GF-D8 (cell line): ENCODE data around the gene FARSB.
"Not testable (repeated sequence)": the region's sequence is repeated elsewhere in the genome, so short reads cannot be mapped to it uniquely, and the experiment has no call there.

Experiments
- DNase-seq: peaks from one replicate; lab custom pipeline; 2025; lab: John Stamatoyannopoulos, UW

The FARSB gene

GRCh38 chr2:222604749-222605515, 51.0 kb downstream of the FARSB start:
- DNase-seq = no peak

- DNase-seq = no peak
Observed at GRCh38 chr2:222603501-222603900, 52.4 kb downstream of the FARSB start.

DNA sequence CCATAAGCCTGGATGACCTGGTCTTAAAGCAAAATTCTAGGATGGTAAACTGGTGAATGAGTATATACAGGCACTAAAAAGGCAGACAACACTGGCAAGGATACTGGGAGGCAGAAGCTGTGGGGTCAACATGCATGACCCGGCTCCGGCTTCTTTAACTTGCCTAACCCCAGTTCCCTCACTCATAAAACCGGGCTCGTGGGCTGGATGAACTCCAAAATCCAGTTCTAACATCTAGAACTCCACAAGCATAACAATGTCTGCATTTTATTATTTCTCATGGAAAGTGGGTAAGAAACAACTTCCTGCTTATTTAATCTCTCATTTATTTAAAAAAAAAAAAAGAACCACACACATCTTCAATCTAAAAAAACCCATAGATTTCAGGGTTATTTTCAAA, 57.3 kb downstream of the FARSB start:
- no peak for DNase-seq

DNA sequence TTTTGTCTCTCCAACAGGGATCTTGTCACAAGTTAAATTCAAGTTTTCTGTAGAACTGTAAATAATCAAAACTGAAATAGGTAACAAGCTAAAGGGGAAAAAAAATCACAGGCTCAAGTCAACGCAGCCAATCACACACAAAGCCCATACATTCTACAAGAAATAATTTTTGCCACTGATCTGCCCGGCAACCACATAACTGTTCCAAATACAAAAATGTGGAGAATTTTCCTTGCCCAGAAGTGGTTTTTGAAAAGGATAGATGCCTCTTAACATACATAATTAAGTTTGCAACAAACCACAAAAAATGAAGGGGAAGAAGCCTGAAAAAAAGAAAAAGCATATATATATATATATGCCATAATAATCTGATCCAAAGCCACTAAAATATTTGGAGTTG, 60.3 kb downstream of the FARSB start:
- DNase-seq = no peak

DNA sequence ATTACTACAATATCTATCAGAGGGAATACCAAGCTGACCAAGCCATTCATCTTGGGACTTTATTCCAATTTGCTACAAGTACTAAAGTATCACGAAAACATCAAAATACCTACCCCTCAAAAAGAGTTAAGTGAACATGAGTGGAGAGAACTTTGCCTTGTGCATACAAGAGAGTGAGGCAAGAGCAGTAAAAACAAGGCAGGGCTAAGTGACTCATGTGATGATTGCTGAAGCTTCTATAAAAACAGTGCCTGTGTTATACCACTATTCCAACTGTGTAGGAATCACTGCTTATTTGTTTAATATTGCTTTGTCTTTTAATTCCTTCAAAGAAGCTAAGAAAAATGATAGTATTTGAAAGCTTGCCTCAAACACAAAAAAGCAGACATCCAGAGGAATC, 61.2 kb downstream of the FARSB start:
- DNase-seq = no peak

DNA sequence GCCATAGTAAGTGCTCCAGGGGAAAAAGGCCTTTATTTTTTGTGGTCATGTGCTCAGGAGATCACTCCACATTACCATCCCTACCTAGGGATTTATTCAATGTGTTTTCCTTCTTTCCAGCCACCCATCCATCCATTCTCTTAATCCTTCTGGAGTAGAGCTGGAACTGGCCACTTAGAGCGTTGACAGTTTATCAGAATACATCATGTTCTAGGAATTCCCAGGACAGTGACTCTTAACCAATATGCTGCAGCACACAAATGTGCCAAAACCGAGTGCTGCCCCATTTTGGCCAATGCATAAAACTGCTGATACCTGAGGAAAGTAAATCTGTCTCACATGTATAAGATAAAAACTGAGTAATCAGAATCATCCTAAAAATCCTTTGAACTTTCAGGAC, 63.7 kb downstream of the FARSB start:
- no peak for DNase-seq

- no peak for DNase-seq
Observed at GRCh38 chr2:222591661-222592060, 64.2 kb downstream of the FARSB start.

DNA sequence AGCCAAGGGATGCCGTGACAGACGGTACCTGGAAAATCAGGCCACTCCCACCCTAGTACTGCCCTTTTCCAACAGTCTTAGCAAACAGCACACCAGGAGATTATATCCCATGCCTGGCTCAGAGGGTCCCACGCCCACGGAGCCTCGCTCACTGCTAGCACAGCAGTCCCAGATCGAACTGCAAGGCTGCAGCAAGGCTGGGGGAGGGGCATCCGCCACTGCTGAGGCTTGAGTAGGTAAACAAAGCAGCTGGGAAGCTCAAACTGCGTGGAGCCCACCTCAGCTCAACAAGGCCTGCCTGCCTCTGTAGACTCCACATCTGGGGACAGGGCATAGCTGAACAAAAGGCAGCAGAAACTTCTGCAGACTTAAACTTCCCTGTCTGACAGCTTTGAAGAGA, 71.3 kb downstream of the FARSB start:
- not testable (repeated sequence) for DNase-seq

- DNase-seq = no peak
Observed at GRCh38 chr2:222582928-222583327, 73.0 kb downstream of the FARSB start.

- no peak for DNase-seq
Observed at GRCh38 chr2:222577341-222577740, 78.6 kb downstream of the FARSB start.

GRCh38 chr2:222576171-222577081, 79.5 kb downstream of the FARSB start:
- no peak for DNase-seq

DNA sequence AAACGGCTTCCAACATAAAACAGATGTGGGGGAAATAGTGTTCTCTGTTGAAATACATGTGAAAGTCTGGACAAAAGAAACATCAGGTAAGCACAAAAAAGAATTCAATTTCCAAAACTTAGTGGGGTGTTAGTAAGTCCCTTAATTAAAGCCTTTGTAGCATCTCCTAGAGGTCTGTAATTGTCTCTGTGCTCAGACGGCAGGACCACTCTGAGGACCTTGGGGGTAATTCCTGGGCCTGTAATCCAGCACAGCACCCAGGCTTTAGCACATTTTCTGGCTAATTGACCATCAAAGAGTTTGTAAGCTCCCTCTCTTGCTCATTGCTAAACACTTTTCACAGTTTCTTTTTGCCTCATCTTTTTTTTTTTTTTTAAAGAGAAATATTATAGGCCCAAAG, 80.3 kb downstream of the FARSB start:
- no peak for DNase-seq

DNA sequence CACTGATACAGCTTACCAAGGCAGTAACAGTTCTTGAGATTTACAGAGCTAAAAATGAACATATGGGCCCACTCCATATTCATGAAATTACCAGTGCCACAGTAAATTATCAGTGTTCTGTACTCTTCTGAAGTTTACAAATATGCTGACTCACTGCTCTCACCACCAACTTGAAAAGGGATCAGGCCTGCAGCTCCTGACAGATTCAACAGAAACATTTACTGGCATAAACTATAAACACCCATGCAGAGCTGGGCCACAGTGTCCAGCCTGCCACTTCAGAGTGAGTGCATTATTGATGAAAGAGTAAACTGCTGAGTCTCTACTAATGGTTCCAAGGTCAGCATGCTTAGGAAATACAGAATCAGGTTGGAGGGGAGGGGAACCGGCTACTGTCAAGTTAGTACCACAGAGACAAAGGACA, 83.1 kb downstream of the FARSB start:
- no peak for DNase-seq

DNA sequence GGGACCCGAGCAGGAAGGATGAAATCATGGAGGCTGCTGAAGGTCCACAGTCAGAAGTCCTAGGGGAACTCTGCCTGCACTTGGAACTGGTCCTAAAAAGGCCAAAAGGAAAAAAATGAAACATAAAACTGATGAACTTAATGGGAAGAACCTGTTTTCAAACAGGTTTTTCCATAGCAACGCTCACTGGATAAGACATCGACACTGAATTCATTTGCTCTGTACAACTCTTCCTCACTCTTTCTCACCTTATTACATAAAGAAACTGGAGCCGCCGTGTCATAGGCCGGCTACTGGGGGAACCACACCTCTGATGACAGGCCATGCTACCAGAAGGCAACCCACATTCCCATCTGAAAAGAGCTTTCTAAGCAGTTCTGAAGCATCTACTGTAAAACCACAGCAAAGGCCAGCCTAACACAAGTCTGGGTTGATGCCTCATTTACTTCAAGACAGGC, 83.6 kb downstream of the FARSB start:
- no peak for DNase-seq

DNA sequence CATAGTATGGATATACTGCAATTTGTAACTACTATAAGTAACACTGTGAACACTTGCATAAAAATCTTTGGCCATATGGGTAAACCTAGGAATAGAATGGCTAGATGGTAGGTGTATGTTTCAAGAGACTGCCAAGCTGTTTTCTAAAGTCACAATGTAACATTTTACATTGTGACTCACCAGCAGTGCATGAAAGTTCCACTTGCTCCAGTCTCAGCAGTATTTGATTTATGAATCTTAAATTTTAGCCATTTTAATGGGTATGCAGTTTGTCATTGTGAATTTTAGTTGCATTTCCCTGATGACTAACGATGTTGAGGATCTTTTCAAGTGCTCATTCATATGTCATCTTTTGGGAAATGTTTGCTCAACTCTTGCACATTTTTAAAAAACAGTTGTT, 86.1 kb downstream of the FARSB start:
- no peak for DNase-seq

- DNase-seq = no peak
Observed at GRCh38 chr2:222568865-222569264, 87.0 kb downstream of the FARSB start.

DNA sequence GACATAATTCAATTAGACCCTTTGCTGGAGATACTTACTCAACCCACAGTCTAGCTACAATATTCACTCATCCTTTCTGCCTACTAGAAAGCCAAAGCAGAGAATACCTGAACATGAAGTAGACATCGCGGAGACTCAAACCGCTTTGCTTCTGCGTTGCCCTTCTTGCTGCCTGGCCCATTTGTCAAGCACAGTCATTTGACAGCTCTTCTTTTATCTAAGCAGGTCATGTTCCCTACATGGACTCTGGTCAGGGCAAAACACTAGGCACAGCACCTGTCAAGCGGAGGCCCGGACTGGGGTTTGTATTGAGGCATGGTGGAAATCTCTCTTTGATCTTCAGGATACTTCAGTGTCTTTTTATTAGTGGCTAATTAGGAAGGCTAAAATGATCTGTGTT, 89.7 kb downstream of the FARSB start:
- no peak for DNase-seq

- DNase-seq = no peak
Observed at GRCh38 chr2:222563936-222564335, 92.0 kb downstream of the FARSB start.

- no peak for DNase-seq
Observed at GRCh38 chr2:222563106-222563718, 92.7 kb downstream of the FARSB start.

DNA sequence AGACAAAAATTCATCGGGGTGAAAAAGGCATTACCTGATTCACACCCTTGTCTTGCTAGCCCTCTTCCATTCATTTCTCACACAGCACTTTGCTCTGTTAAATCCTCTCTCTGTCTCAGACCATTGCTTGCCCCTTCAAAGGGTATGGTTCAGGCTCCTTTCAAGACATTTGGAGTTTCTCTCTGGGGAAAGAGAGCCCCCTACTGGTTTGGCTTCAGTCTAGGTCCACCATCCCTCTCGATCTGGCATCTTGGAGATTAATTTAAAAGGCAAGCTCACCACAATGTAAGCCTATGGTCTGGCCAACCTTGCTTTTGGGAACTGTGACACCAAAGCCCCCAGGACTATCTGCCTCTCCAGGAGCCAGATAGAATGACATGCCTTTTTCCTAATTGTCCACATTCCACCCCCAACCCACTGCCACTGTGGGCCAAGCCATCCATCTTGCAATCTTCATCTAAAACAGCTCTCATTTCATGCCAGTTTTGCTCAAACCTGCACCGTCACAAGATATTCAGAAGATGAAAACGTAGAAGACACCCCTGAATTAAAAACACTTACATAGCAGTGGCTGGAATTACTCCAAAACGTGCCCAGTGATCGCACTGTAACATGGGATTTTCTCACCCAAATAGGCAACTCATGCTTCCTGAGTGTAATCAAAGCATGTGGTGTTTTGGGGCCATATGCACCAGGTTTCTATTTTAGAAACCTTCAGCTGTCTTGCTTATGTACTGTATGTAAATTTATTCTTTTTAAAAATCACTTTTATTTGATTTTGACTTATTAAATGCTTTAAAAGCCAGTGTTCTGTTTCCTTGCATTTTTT, 93.9 kb downstream of the FARSB start:
- peak; percentile 22 for DNase-seq

DNA sequence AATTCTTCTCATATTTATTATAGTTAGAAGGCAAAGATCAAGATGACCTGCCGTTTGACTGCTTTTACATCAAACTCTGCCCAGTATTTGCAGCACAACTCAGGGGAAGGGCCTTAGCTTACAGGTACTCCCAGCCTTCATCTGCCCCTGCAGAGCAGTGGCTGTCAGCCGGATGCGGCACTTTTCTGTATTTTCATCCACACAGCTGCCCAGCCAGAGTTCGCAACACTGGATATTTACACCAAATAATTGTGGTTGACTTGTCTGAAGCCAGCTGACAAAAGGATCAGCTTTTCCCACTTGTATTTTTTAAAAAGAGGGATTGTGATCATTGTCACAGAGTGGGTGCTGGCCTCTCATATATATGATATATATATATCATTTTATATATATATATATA, 94.7 kb downstream of the FARSB start:
- no peak for DNase-seq

- no peak for DNase-seq
Observed at GRCh38 chr2:222554517-222554916, 101.4 kb downstream of the FARSB start.
